ENCODE results near the gene EIF4E2.

DNA sequence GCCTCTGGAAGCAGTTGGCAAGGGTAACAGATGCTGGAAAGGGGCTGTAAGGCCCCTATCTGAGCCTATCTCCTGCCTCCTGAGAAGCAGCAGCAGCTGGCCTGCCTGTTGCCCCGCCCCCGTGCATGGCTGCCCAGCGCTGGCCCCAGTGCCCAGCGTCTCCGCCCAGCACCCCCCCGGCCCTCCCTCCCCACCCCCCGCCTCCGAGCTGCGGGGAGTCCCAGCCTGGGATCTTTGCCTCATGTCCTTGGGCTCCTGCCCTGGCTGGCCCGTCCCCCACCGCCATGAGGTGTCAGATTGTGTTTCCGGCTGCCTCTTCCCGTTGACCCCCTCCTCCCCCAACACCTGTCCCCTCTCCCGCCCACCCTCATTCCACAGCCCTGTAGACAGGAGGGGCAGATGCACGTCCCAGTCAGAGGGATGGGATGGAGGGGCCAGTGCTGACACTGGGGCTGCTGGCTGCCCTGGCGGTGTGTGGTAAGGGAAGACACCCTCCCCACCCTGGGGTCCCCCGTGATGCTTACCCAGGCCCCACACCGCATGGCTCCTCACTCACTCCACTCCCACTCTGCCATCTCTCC lies 24.6 kb upstream of the EIF4E2 start, which contains the start of gene CHRND:
- TF ChIP-seq, protein P1, sequence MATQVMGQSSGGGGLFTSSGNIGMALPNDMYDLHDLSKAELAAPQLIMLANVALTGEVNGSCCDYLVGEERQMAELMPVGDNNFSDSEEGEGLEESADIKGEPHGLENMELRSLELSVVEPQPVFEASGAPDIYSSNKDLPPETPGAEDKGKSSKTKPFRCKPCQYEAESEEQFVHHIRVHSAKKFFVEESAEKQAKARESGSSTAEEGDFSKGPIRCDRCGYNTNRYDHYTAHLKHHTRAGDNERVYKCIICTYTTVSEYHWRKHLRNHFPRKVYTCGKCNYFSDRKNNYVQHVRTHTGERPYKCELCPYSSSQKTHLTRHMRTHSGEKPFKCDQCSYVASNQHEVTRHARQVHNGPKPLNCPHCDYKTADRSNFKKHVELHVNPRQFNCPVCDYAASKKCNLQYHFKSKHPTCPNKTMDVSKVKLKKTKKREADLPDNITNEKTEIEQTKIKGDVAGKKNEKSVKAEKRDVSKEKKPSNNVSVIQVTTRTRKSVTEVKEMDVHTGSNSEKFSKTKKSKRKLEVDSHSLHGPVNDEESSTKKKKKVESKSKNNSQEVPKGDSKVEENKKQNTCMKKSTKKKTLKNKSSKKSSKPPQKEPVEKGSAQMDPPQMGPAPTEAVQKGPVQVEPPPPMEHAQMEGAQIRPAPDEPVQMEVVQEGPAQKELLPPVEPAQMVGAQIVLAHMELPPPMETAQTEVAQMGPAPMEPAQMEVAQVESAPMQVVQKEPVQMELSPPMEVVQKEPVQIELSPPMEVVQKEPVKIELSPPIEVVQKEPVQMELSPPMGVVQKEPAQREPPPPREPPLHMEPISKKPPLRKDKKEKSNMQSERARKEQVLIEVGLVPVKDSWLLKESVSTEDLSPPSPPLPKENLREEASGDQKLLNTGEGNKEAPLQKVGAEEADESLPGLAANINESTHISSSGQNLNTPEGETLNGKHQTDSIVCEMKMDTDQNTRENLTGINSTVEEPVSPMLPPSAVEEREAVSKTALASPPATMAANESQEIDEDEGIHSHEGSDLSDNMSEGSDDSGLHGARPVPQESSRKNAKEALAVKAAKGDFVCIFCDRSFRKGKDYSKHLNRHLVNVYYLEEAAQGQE (IDR thresholded peaks at IDR 0.05; ENCODE audit: low read depth) = no peak
- no peak for TF ChIP-seq TCF12 (IDR thresholded peaks at IDR 0.05; ENCODE audit: low read depth)
- TF ChIP-seq RAD21 (IDR thresholded peaks at IDR 0.05; ENCODE audit: low read depth) = no peak
- 0 out of 2 replicates have a peak, but pooled peaks have one; percentile 30 for TF ChIP-seq YY1 (IDR thresholded peaks at IDR 0.05; ENCODE audit: low read depth)
- no peak for TF ChIP-seq CEBPB (IDR thresholded peaks at IDR 0.05)

Measured in Ishikawa (cell line).